Panc1 (cell line): ENCODE data around the gene TMEM212. TPM values are rescaled to one million over a fixed set of nuclear protein-coding genes. Genes with fewer than 3 reads are reported as not detected.

ENCODE experiments used
- ATAC-seq: fragments of 200-7000 bp; cut with Tn5 transposase; 2 replicates; pipeline ENCODE4 v1.9.1; 2020; ENCODE audit warnings: mild to moderate bottlenecking, moderate library complexity
- BruUV-seq: library from RNA; stranded (reverse); fragments of 400-500 nt; replicated peaks from 2 replicates; lab custom pipeline; 2021; lab: Mats Ljungman, UMichigan
- CTCF ChIA-PET: fragments of 300-600 bp; sonication (Branson Sonifier 250); formaldehyde crosslinking; loops from one replicate; lab custom pipeline; 2022; ENCODE audit warnings: antibody characterized with exemption; lab: Charles Lee
- POLR2A ChIA-PET: fragments of 300-600 bp; sonication (Branson Sonifier 250); formaldehyde crosslinking; loops from one replicate; lab custom pipeline; 2022; ENCODE audit warnings: antibody characterized with exemption; lab: Charles Lee
- DNase-seq: peaks from one replicate; pipeline ENCODE4 v3.0.0-alpha.2; 2010; ENCODE audit warnings: low read depth, low spot score
- H3K27ac ChIP-seq: 2 replicates; pipeline ENCODE4 v1.5.1; 2011; ENCODE audit warnings: mild to moderate bottlenecking, low read length, inconsistent platforms
- H3K27me3 ChIP-seq: fragments of 200-500 bp; sonication (Bioruptor generic); 2 replicates; pipeline ENCODE4 v1.6.0; 2014; ENCODE audit warnings: low read length, inconsistent platforms; ENCODE audit not compliant: control insufficient read depth, insufficient read depth
- H3K36me3 ChIP-seq: fragments of 200-500 bp; sonication (Bioruptor generic); 2 replicates; pipeline ENCODE4 v1.5.1; 2014; ENCODE audit warnings: inconsistent platforms, mild to moderate bottlenecking, low read length, moderate library complexity; ENCODE audit not compliant: control insufficient read depth, insufficient read depth
- H3K4me1 ChIP-seq: 2 replicates; pipeline ENCODE4 v1.5.1; 2011; ENCODE audit warnings: inconsistent platforms, mild to moderate bottlenecking, low read length, moderate library complexity; ENCODE audit not compliant: control insufficient read depth, insufficient read depth
- H3K4me3 ChIP-seq, 2 experiments: 2 replicates each; pipeline ENCODE4 v1.5.1; 2011 to 2012; ENCODE audit warnings: low read depth in 2 of 2, low read length in 2 of 2, mild to moderate bottlenecking in 2 of 2, inconsistent platforms in 1 of 2, moderate library complexity in 1 of 2
- H3K9me3 ChIP-seq: fragments of 200-500 bp; sonication (Bioruptor generic); 2 replicates; pipeline ENCODE4 v1.5.1; 2014; ENCODE audit warnings: low read depth, mild to moderate bottlenecking, inconsistent platforms, low read length, moderate library complexity; ENCODE audit not compliant: control insufficient read depth, insufficient read depth
- CTCF ChIP-seq: fragments of 450-650 bp; IDR thresholded peaks from 2 replicates; pipeline ENCODE4 v1.5.1; 2017; ENCODE audit warnings: mild to moderate bottlenecking
- POLR2AphosphoS5 ChIP-seq: IDR thresholded peaks from 2 replicates; pipeline ENCODE4 v1.6.1; 2012; ENCODE audit warnings: mild to moderate bottlenecking, low read depth, low read length, moderate library complexity
- REST ChIP-seq, 2 experiments: IDR thresholded peaks; 2 replicates each; pipeline ENCODE4 v1.6.1; 2011 to 2012; ENCODE audit warnings: low read depth in 2 of 2, control low read depth in 1 of 2, low read length in 1 of 2, mild to moderate bottlenecking in 1 of 2, moderate library complexity in 1 of 2; ENCODE audit not compliant: insufficient read depth in 1 of 2
- SIN3A ChIP-seq: IDR thresholded peaks from 2 replicates; pipeline ENCODE4 v1.6.1; 2012; ENCODE audit warnings: low read depth, mild to moderate bottlenecking, low read length, moderate library complexity, borderline replicate concordance; ENCODE audit not compliant: insufficient read depth
- TCF7L2 ChIP-seq: IDR thresholded peaks from 2 replicates; pipeline ENCODE4 v1.6.1; 2011; ENCODE audit warnings: mild to moderate bottlenecking, low read depth, low read length, inconsistent platforms
- in situ Hi-C: cut with HindIII; loops from 2 replicates; pipeline ENCODE4 v1.10.0; 2016; ENCODE audit warnings: low sequenced_read_pairs, low pct_unique_long_range_greater_than_20kb
- intact Hi-C: fragments of 100-400 bp; cut with micrococcal nuclease; formaldehyde crosslinking; loops from one replicate; pipeline ENCODE4 v1.10.0; 2022; ENCODE audit not compliant: unreplicated experiment
- total RNA-seq: library from RNA; stranded (reverse); gene quantifications from one replicate; pipeline ENCODE4 v1.2.1, GENCODE V29; 2021; ENCODE audit not compliant: unreplicated experiment

Gene TMEM212
- total RNA-seq, 1 experiment from 2014 or later, result not detected

- Histone ChIP-seq H3K36me3 (no peaks in the 10 kb centered on the region), H3K4me1 (peaks cover 12% of the 10 kb centered on the region), H3K27ac (no peak overlapping the region), H3K27me3 (no peaks in the 10 kb centered on the region), H3K4me3 (no peak overlapping the region), H3K9me3 (no peaks in the 10 kb centered on the region)
- in situ Hi-C loops, result no loop called here
- ATAC-seq (no peak), DNase-seq (no peak)
- POLR2A ChIA-PET, result no interaction called here
- no peak for TF ChIP-seq CTCF
- no peak for TF ChIP-seq POLR2AphosphoS5
- no peak for TF ChIP-seq TCF7L2
- TF ChIP-seq SIN3A, result no peak
- no peak for TF ChIP-seq REST (IDR thresholded peaks at IDR 0.05; ENCODE audit: insufficient read depth in 1 of 2, low read depth in 2 of 2, low read length in 1 of 2)
- BruUV-seq, result no TSS peak
- CTCF ChIA-PET, result interaction anchor here (0.6 kb wide), 1 partner anchor 169 kb away, joined by 3 read pairs; no protein-coding TSS in a partner anchor
- intact Hi-C loops, result loop anchor here (10.0 kb wide), 1 partner anchor 653 kb away; no protein-coding TSS in a partner anchor
These were observed 5.5 kb upstream of the TMEM212 start for GRCh38 chr3:171837698-171838097.

GRCh38 chr3:171838218-171838720 lies 4.9 kb upstream of the TMEM212 start:
- Histone ChIP-seq H3K36me3 (no peaks in the 10 kb centered on the region), H3K4me3 (peak overlapping the region; percentile 2 to 19; a peak in 2 of 4 replicates), H3K9me3 (no peaks in the 10 kb centered on the region), H3K27ac (peak overlapping the region; percentile 49; the same call in 1 of the 2 replicates), H3K4me1 (peaks cover 12% of the 10 kb centered on the region), H3K27me3 (no peaks in the 10 kb centered on the region)
- DNase-seq (no peak), ATAC-seq (peak; percentile 70)
- CTCF ChIA-PET, result interaction anchor here (0.5 kb wide), 1 partner anchor 28 kb away, joined by 4 read pairs; the partner anchor contains the start of gene PLD1
- in situ Hi-C loops, result no loop called here
- intact Hi-C loops, result loop anchor here (10.0 kb wide), 1 partner anchor 653 kb away; no protein-coding TSS in a partner anchor
- TF ChIP-seq SIN3A, result no peak
- TF ChIP-seq REST (IDR thresholded peaks at IDR 0.05; ENCODE audit: insufficient read depth in 1 of 2, low read depth in 2 of 2, low read length in 1 of 2), result no peak
- TF ChIP-seq TCF7L2, result no peak
- no peak for TF ChIP-seq POLR2AphosphoS5
- no peak for TF ChIP-seq CTCF
- POLR2A ChIA-PET, result no interaction called here
- BruUV-seq, result no TSS peak
